Measurements from ENCODE around the gene NDUFS1. TPM values are rescaled to one million over a fixed set of nuclear protein-coding genes. Genes with fewer than 3 reads are reported as not detected.

NDUFS1 gene
- total RNA-seq, 1 experiment from 2014 or later: 102 TPM

DNA sequence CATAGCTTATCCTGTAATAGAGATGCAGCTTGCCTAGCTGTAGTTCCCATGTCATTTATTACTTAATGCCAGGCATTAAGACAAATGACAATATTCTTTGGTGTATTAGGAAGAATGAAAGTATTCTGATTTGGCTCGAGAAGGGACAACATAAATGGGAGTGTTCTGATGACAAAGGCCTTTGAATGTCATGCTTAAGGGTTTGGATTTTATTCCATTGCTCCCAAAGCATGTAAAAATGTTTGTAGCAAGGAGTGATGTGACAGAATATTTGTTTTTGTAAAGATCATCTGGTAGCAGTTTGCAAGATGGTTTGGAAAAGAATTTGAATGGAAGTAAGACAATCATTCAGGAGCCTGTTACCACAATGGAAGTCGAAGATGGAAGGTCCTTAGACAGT lies 30.9 kb upstream of the NDUFS1 start:
- Histone ChIP-seq H3T11ph (ENCODE audit: low read length) (no peak overlapping the region), H3K56ac (ENCODE audit: insufficient read length, low read depth, low read length) (no peak overlapping the region), H2BK20ac (ENCODE audit: low read depth, low read length, poor library complexity, severe bottlenecking) (no peak overlapping the region), H3K79me2 (ENCODE audit: insufficient read depth, low read length) (no peaks in the 10 kb centered on the region), H3K4me2 (ENCODE audit: insufficient read depth, insufficient read length, low read length) (no peak overlapping the region), H4K91ac (ENCODE audit: insufficient read length, low read depth, low read length) (no peak overlapping the region), H4K8ac (replicated peaks; ENCODE audit: insufficient read length, low read depth, low read length) (no peak overlapping the region), H3K18ac (ENCODE audit: insufficient read length, low read depth, low read length) (no peak overlapping the region), H3K9ac (ENCODE audit: extremely low read depth, insufficient read length, low read length) (no peak overlapping the region), H2BK15ac (ENCODE audit: low read depth, low read length) (no peak overlapping the region), H2BK5ac (ENCODE audit: insufficient read length, low read length) (no peak overlapping the region), H3K23me2 (ENCODE audit: insufficient read length, low read depth, low read length, poor library complexity, severe bottlenecking) (no peaks in the 10 kb centered on the region), H2BK12ac (ENCODE audit: insufficient read length, low read depth, low read length) (no peak overlapping the region), H2AK5ac (ENCODE audit: insufficient read length, low read length) (no peak overlapping the region), H4K5ac (ENCODE audit: insufficient read length, low read depth, low read length) (no peak overlapping the region), H3K9me3 (ENCODE audit: control insufficient read depth, low read depth, low read length) (no peaks in the 10 kb centered on the region), H2AFZ (ENCODE audit: low read length) (no peak overlapping the region), H3K4ac (ENCODE audit: low read depth, low read length) (no peak overlapping the region), H3K14ac (ENCODE audit: insufficient read depth, low read length) (no peak overlapping the region), H3K23ac (ENCODE audit: insufficient read length, low read depth, low read length) (no peak overlapping the region), H3K79me1 (ENCODE audit: insufficient read depth, low read depth, low read length, poor library complexity, severe bottlenecking) (no peaks in the 10 kb centered on the region), H2BK120ac (ENCODE audit: low read depth, low read length, poor library complexity, severe bottlenecking) (no peak overlapping the region), H4K20me1 (ENCODE audit: control insufficient read depth, insufficient read depth, insufficient read length) (no peaks in the 10 kb centered on the region), H3K27me3 (ENCODE audit: insufficient read depth, low read length) (no peaks in the 10 kb centered on the region), H3K27ac (ENCODE audit: insufficient read length, low read depth, low read length) (no peak overlapping the region), H3K4me1 (ENCODE audit: insufficient read depth, low read length) (no peaks in the 10 kb centered on the region)
- Mint-ChIP-seq H3K4me1 (peaks cover 5 to 6% of the 10 kb centered on the region in 2 experiments), H3K9me3 (no peaks in the 10 kb centered on the region), H3K36me3 (ENCODE audit: insufficient read depth in 1 of 3, low read depth in 3 of 3) (no peaks in the 10 kb centered on the region), H3K27me3 (ENCODE audit: low read depth) (no peaks in the 10 kb centered on the region), H3K4me3 (no peak overlapping the region), H3K27ac (no peak overlapping the region)
- TF ChIP-seq, protein P1, sequence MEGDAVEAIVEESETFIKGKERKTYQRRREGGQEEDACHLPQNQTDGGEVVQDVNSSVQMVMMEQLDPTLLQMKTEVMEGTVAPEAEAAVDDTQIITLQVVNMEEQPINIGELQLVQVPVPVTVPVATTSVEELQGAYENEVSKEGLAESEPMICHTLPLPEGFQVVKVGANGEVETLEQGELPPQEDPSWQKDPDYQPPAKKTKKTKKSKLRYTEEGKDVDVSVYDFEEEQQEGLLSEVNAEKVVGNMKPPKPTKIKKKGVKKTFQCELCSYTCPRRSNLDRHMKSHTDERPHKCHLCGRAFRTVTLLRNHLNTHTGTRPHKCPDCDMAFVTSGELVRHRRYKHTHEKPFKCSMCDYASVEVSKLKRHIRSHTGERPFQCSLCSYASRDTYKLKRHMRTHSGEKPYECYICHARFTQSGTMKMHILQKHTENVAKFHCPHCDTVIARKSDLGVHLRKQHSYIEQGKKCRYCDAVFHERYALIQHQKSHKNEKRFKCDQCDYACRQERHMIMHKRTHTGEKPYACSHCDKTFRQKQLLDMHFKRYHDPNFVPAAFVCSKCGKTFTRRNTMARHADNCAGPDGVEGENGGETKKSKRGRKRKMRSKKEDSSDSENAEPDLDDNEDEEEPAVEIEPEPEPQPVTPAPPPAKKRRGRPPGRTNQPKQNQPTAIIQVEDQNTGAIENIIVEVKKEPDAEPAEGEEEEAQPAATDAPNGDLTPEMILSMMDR (conservative IDR thresholded peaks at IDR 0.05): no peak
- no peak for DNase-seq
- no CpG with 5 or more reads among the region's 2 CpGs for WGBS (ENCODE audit: extremely low coverage, insufficient read length, low lambda C conversion rate)
